HCT116 (cell line): ENCODE measurements around the gene NHLRC4. TPM values are rescaled to one million over a fixed set of nuclear protein-coding genes. Genes with fewer than 3 reads are reported as not detected.

Experiments
- ATAC-seq: fragments of 200-7000 bp; cut with Tn5 transposase; 2 replicates; pipeline ENCODE4 v1.9.1; 2020; ENCODE audit warnings: mild to moderate bottlenecking, moderate library complexity
- BruUV-seq: library from RNA; stranded (reverse); fragments of 400-500 nt; replicated peaks from 2 replicates; lab custom pipeline; 2021; lab: Mats Ljungman, UMichigan
- CTCF ChIA-PET: fragments of 300-600 bp; sonication (Branson Sonifier 250); formaldehyde crosslinking; loops from one replicate; lab custom pipeline; 2021; ENCODE audit warnings: antibody characterized with exemption; lab: Charles Lee
- POLR2A ChIA-PET: fragments of 300-600, 350-600 bp; sonication (Branson Sonifier 250); formaldehyde crosslinking; loops from one replicate; lab custom pipeline; 2021; ENCODE audit warnings: antibody characterized with exemption; lab: Charles Lee
- RAD21 ChIA-PET, 2 experiments: fragments of 300-600 bp; sonication (Branson Sonifier 250); formaldehyde crosslinking; loops; one replicate each; lab custom pipeline; 2023; ENCODE audit warnings: low total read pairs in 2 of 2; ENCODE audit not compliant: uncharacterized antibody in 2 of 2, unreplicated experiment in 2 of 2, low non-redundant PET in 1 of 2; lab: Charles Lee
- DNase-seq: peaks from one replicate; pipeline ENCODE4 v3.0.0-alpha.2; 2010; ENCODE audit warnings: low read depth, low spot score
- H2AFZ ChIP-seq: fragments of 200-600 bp; shearing (Covaris generic), sonication (generic); 2 replicates; pipeline ENCODE4 v1.6.1; 2017; ENCODE audit warnings: low read depth, mixed run types, mixed read lengths, antibody characterized with exemption, low read length; ENCODE audit not compliant: poor library complexity, severe bottlenecking
- H3K27ac ChIP-seq: 2 replicates; pipeline ENCODE4 v1.5.1; 2012; ENCODE audit warnings: low read depth, low read length
- H3K27me3 ChIP-seq: fragments of 200-600 bp; sonication (generic); 2 replicates; pipeline ENCODE4 v1.6.1; 2016; ENCODE audit warnings: mixed run types, low read length, mixed read lengths; ENCODE audit not compliant: insufficient read depth
- H3K36me3 ChIP-seq, 2 experiments: fragments of 200-500 bp in 1 of 2; fragments of 200-600 bp in 1 of 2; sonication (Bioruptor generic) in 1 of 2; sonication (generic) in 1 of 2; 2 replicates each; pipeline versions ENCODE4 v1.5.1 to v1.6.1; 2014 to 2016; ENCODE audit warnings: low read length in 2 of 2, inconsistent platforms in 1 of 2, mixed read lengths in 1 of 2, mixed run types in 1 of 2; ENCODE audit not compliant: insufficient read depth in 2 of 2, control insufficient read depth in 1 of 2
- H3K4me1 ChIP-seq, 2 experiments: fragments of 200-600 bp in 1 of 2; sonication (generic) in 1 of 2; 2 replicates each; pipeline versions ENCODE4 v1.5.1 to v1.6.1; 2012 to 2017; ENCODE audit warnings: low read length in 2 of 2, inconsistent platforms in 1 of 2, mild to moderate bottlenecking in 1 of 2, mixed read lengths in 1 of 2, mixed run types in 1 of 2, moderate library complexity in 1 of 2; ENCODE audit not compliant: insufficient read depth in 2 of 2, control insufficient read depth in 1 of 2
- H3K4me2 ChIP-seq: fragments of 200-600 bp; sonication (generic); 2 replicates; pipeline ENCODE4 v1.6.1; 2017; ENCODE audit warnings: mixed run types, low read length, mixed read lengths
- H3K4me3 ChIP-seq, 2 experiments: fragments of 200-600 bp in 1 of 2; sonication (generic) in 1 of 2; replicated peaks in 1 of 2; 2 replicates each; pipeline ENCODE4 v1.5.1; 2011 to 2016; ENCODE audit warnings: low read length in 2 of 2, control low read depth in 1 of 2, low read depth in 1 of 2, mild to moderate bottlenecking in 1 of 2, mixed read lengths in 1 of 2, mixed run types in 1 of 2
- H3K79me2 ChIP-seq: fragments of 200-600 bp; sonication (generic); 2 replicates; pipeline ENCODE4 v1.6.1; 2017; ENCODE audit warnings: mild to moderate bottlenecking, mixed run types, low read length, moderate library complexity, mixed read lengths; ENCODE audit not compliant: insufficient read depth
- H3K9ac ChIP-seq: fragments of 200-600 bp; sonication (generic); 2 replicates; pipeline ENCODE4 v1.6.1; 2016; ENCODE audit warnings: low read length, mixed read lengths
- H3K9me2 ChIP-seq: fragments of 200-600 bp; sonication (generic), shearing (Covaris generic); 2 replicates; pipeline ENCODE4 v1.6.1; 2017; ENCODE audit warnings: mixed run types, mild to moderate bottlenecking, moderate library complexity; ENCODE audit not compliant: insufficient read depth
- H3K9me3 ChIP-seq, 2 experiments: fragments of 200-500 bp in 1 of 2; fragments of 200-600 bp in 1 of 2; sonication (Bioruptor generic) in 1 of 2; sonication (generic) in 1 of 2; 2 replicates each; pipeline ENCODE4 v1.6.1; 2014 to 2017; ENCODE audit warnings: low read length in 2 of 2, mixed read lengths in 2 of 2, inconsistent platforms in 1 of 2, low read depth in 1 of 2, mild to moderate bottlenecking in 1 of 2, mixed run types in 1 of 2, moderate library complexity in 1 of 2; ENCODE audit not compliant: control insufficient read depth in 1 of 2, insufficient read depth in 1 of 2
- H4K20me1 ChIP-seq: fragments of 200-600 bp; sonication (generic), shearing (Covaris generic); 2 replicates; pipeline ENCODE4 v1.6.1; 2017; ENCODE audit warnings: mixed run types, mild to moderate bottlenecking, moderate library complexity; ENCODE audit not compliant: insufficient read depth
- CEBPB ChIP-seq: IDR thresholded peaks from 2 replicates; pipeline ENCODE4 v1.6.1; 2012; ENCODE audit warnings: low read depth
- ELF1 ChIP-seq: IDR thresholded peaks from 2 replicates; pipeline ENCODE4 v1.6.1; 2012; ENCODE audit warnings: low read depth, borderline replicate concordance
- FOSL1 ChIP-seq: IDR thresholded peaks from 2 replicates; pipeline ENCODE4 v1.6.1; 2012; ENCODE audit warnings: low read depth
- RAD21 ChIP-seq: IDR thresholded peaks from 2 replicates; pipeline ENCODE4 v1.6.1; 2012; ENCODE audit warnings: low read depth, mild to moderate bottlenecking
- REST ChIP-seq: IDR thresholded peaks from 2 replicates; pipeline ENCODE4 v1.6.1; 2012; ENCODE audit warnings: low read depth
- SIN3A ChIP-seq: IDR thresholded peaks from 2 replicates; pipeline ENCODE4 v1.6.1; 2012; ENCODE audit warnings: low read depth
- SP1 ChIP-seq: IDR thresholded peaks from 2 replicates; pipeline ENCODE4 v1.6.1; 2012; ENCODE audit warnings: low read depth
- ZNF274 ChIP-seq: fragments of 200-500 bp; sonication (Bioruptor generic); IDR thresholded peaks from 2 replicates; pipeline ENCODE4 v1.6.1; 2014; ENCODE audit warnings: mild to moderate bottlenecking, low read depth, low read length, inconsistent platforms
- intact Hi-C: fragments of 100-400 bp; cut with micrococcal nuclease; formaldehyde crosslinking; loops from 2 replicates; pipeline ENCODE4 v1.10.0; 2022
- total RNA-seq: library from RNA; stranded (reverse); gene quantifications from one replicate; pipeline ENCODE4 v1.2.1, GENCODE V29; 2021; ENCODE audit not compliant: unreplicated experiment

NHLRC4 gene
- total RNA-seq, 1 experiment from 2014 or later = 0.22 TPM

- CTCF ChIA-PET = no interaction called here
- no peaks in the 10 kb centered on the region for H3K36me3 ChIP-seq
- H3K79me2 ChIP-seq = peaks cover 1% of the 10 kb centered on the region; the same call in 1 of the 2 replicates
- H2AFZ ChIP-seq = no peak overlapping the region
- ATAC-seq (no peak), DNase-seq (no peak)
- intact Hi-C loops = no loop called here
- H3K4me3 ChIP-seq = no peak overlapping the region
- no peaks in the 10 kb centered on the region for H3K27me3 ChIP-seq
- no peak overlapping the region for H3K4me2 ChIP-seq
- RAD21 ChIA-PET = no interaction called here
- no TSS peak for BruUV-seq
- no peaks in the 10 kb centered on the region for H3K9me2 ChIP-seq
- H3K9ac ChIP-seq = no peak overlapping the region
- H3K4me1 ChIP-seq = peaks cover 2 to 8% of the 10 kb centered on the region in 2 experiments; a peak in 2 of 4 replicates
- H3K27ac ChIP-seq = no peak overlapping the region
- TF ChIP-seq RAD21 (no peak), SP1 (no peak), CEBPB (no peak), REST (no peak), ZNF274 (no peak)
- no peaks in the 10 kb centered on the region for H3K9me3 ChIP-seq
- no peaks in the 10 kb centered on the region for H4K20me1 ChIP-seq
- POLR2A ChIA-PET = no interaction called here
Observed at GRCh38 chr16:582614-583331, 16.0 kb downstream of the NHLRC4 start.

- BruUV-seq = no TSS peak
- CTCF ChIA-PET = no interaction called here
- H3K4me3 ChIP-seq = no peak overlapping the region
Observed at GRCh38 chr16:583470-583814, 16.6 kb downstream of the NHLRC4 start.

More at GRCh38 chr16:583470-583814, 16.6 kb downstream of the NHLRC4 start:
- Histone ChIP-seq H2AFZ (no peak overlapping the region), H3K27me3 (no peaks in the 10 kb centered on the region), H3K9ac (no peak overlapping the region), H3K79me2 (peaks cover 8% of the 10 kb centered on the region; the same call in 1 of the 2 replicates), H3K4me2 (no peak overlapping the region), H4K20me1 (no peaks in the 10 kb centered on the region), H3K4me1 (peaks cover 2 to 12% of the 10 kb centered on the region in 2 experiments; a peak in 2 of 4 replicates), H3K27ac (no peak overlapping the region), H3K9me2 (no peaks in the 10 kb centered on the region), H3K36me3 (no peaks in the 10 kb centered on the region), H3K9me3 (no peaks in the 10 kb centered on the region)
- TF ChIP-seq ELF1 = no peak
- TF ChIP-seq SIN3A = no peak
- no peak for TF ChIP-seq FOSL1
- intact Hi-C loops = no loop called here
- ATAC-seq (no peak), DNase-seq (no peak)
- RAD21 ChIA-PET = no interaction called here
- POLR2A ChIA-PET = no interaction called here
